Measurements from ENCODE around the gene RFXAP. TPM values are rescaled to one million over a fixed set of nuclear protein-coding genes. Genes with fewer than 3 reads are reported as not detected.

The RFXAP gene
- polyA plus RNA-seq, 1 donor from 2014 or later: 14.2 TPM

DNA sequence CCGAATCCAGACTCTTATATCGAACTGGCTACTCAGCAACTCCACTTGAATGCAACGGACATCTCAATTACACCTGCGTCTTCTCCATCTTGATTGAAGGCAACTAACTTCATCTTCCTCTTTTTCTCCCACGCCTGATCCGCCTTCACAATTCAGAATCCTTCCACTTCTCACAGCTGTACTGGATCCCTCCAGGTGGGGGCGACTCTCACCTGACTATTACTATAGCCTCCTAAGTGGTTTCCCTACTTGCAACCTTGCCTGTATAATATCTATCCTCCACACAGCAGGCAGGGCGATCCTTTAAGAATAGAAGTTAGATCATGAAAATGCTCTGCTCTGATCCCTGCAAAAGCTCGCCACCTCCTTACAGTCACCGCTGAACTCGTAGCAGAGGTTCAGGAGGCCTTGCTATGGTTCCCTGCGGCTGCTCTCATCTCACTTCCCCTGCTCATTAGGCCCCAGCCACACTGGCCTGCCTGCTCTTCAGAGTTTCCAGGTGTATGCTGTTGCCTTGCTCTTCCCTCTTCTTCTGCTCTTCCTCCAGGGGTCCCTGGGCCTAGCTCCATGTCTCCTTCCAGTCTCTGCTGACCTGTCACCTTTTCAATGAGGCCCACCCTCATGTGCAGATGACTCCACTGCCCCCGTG is 31.9 kb downstream of the RFXAP start:
- no peaks in the 10 kb centered on the region for H3K36me3 ChIP-seq (ENCODE audit: insufficient read depth, low read length)
- no peak overlapping the region for H3K4me2 ChIP-seq (ENCODE audit: low read length)
- H3F3A ChIP-seq (ENCODE audit: insufficient read depth, low read length, poor library complexity, severe bottlenecking): no peaks in the 10 kb centered on the region
- TF ChIP-seq POLR2AphosphoS5 (IDR thresholded peaks at IDR 0.05) (no peak), SMC3 (conservative IDR thresholded peaks at IDR 0.05; ENCODE audit: poor library complexity) (no peak), MXI1 (conservative IDR thresholded peaks at IDR 0.05; ENCODE audit: poor library complexity, severe bottlenecking) (no peak), EP300 (conservative IDR thresholded peaks at IDR 0.05; ENCODE audit: poor library complexity, severe bottlenecking) (no peak)
- no peaks in the 10 kb centered on the region for H3K27me3 ChIP-seq (ENCODE audit: insufficient read depth, low read depth, low read length)
- no peaks in the 10 kb centered on the region for H4K20me1 ChIP-seq (ENCODE audit: insufficient read depth)
- no peak overlapping the region for H2AFZ ChIP-seq (ENCODE audit: low read depth, low read length)
- H3K27ac ChIP-seq (ENCODE audit: low read length): no peak overlapping the region
- H3K9me3 ChIP-seq (ENCODE audit: low read length): no peaks in the 10 kb centered on the region
- H3K79me2 ChIP-seq (replicated peaks; ENCODE audit: insufficient read depth, low read length): no peaks in the 10 kb centered on the region
- H3K4me3 ChIP-seq (ENCODE audit: low read length): no peak overlapping the region
- no peaks in the 10 kb centered on the region for H3K9me2 ChIP-seq (ENCODE audit: insufficient read depth, low read length)
- H3K9ac ChIP-seq (ENCODE audit: low read length): no peak overlapping the region

DNA sequence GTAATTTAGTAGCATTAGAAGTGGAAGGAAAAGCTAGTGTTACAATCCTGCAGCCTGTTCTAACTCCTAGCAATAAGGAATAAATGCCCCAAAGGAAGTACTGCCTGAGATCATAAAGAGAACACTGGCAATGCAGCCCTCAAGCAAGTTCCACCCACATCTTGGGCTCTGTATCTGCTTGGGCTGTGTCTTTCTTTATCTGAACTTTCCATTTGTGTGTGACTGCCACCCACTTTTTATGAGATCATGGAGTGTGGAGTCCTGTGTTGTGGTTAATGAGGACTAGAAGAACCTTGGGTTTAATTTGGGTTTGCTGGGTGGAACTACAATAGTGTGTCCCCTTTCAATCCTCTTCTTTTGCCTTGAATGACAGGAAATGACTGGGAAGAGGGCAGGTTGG is 38.2 kb downstream of the RFXAP start:
- Histone ChIP-seq H3K4me3 (ENCODE audit: low read length) (no peak overlapping the region), H3K27ac (ENCODE audit: low read length) (no peak overlapping the region), H3K9me2 (ENCODE audit: insufficient read depth, low read length) (no peaks in the 10 kb centered on the region), H3K79me2 (replicated peaks; ENCODE audit: insufficient read depth, low read length) (no peaks in the 10 kb centered on the region), H2AFZ (ENCODE audit: low read depth, low read length) (no peak overlapping the region), H3K36me3 (ENCODE audit: insufficient read depth, low read length) (no peaks in the 10 kb centered on the region), H3F3A (ENCODE audit: insufficient read depth, low read length, poor library complexity, severe bottlenecking) (no peaks in the 10 kb centered on the region), H3K4me2 (ENCODE audit: low read length) (no peak overlapping the region), H3K9ac (ENCODE audit: low read length) (no peak overlapping the region), H3K9me3 (ENCODE audit: low read length) (no peaks in the 10 kb centered on the region), H4K20me1 (ENCODE audit: insufficient read depth) (no peaks in the 10 kb centered on the region), H3K27me3 (ENCODE audit: insufficient read depth, low read depth, low read length) (no peaks in the 10 kb centered on the region)
- TF ChIP-seq EP300 (conservative IDR thresholded peaks at IDR 0.05; ENCODE audit: poor library complexity, severe bottlenecking) (no peak), MXI1 (conservative IDR thresholded peaks at IDR 0.05; ENCODE audit: poor library complexity, severe bottlenecking) (no peak), RAD21 (conservative IDR thresholded peaks at IDR 0.05) (no peak), POLR2AphosphoS5 (IDR thresholded peaks at IDR 0.05) (no peak), TAF1 (IDR thresholded peaks at IDR 0.05; ENCODE audit: low read depth) (no peak), EZH2 (IDR thresholded peaks at IDR 0.05; ENCODE audit: borderline replicate concordance, insufficient read depth, low read length, poor library complexity, severe bottlenecking) (no peak), SMC3 (conservative IDR thresholded peaks at IDR 0.05; ENCODE audit: poor library complexity) (no peak)
- TF ChIP-seq, protein P1, sequence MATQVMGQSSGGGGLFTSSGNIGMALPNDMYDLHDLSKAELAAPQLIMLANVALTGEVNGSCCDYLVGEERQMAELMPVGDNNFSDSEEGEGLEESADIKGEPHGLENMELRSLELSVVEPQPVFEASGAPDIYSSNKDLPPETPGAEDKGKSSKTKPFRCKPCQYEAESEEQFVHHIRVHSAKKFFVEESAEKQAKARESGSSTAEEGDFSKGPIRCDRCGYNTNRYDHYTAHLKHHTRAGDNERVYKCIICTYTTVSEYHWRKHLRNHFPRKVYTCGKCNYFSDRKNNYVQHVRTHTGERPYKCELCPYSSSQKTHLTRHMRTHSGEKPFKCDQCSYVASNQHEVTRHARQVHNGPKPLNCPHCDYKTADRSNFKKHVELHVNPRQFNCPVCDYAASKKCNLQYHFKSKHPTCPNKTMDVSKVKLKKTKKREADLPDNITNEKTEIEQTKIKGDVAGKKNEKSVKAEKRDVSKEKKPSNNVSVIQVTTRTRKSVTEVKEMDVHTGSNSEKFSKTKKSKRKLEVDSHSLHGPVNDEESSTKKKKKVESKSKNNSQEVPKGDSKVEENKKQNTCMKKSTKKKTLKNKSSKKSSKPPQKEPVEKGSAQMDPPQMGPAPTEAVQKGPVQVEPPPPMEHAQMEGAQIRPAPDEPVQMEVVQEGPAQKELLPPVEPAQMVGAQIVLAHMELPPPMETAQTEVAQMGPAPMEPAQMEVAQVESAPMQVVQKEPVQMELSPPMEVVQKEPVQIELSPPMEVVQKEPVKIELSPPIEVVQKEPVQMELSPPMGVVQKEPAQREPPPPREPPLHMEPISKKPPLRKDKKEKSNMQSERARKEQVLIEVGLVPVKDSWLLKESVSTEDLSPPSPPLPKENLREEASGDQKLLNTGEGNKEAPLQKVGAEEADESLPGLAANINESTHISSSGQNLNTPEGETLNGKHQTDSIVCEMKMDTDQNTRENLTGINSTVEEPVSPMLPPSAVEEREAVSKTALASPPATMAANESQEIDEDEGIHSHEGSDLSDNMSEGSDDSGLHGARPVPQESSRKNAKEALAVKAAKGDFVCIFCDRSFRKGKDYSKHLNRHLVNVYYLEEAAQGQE (IDR thresholded peaks at IDR 0.05; ENCODE audit: borderline replicate concordance): no peak
- TF ChIP-seq, protein P2, sequence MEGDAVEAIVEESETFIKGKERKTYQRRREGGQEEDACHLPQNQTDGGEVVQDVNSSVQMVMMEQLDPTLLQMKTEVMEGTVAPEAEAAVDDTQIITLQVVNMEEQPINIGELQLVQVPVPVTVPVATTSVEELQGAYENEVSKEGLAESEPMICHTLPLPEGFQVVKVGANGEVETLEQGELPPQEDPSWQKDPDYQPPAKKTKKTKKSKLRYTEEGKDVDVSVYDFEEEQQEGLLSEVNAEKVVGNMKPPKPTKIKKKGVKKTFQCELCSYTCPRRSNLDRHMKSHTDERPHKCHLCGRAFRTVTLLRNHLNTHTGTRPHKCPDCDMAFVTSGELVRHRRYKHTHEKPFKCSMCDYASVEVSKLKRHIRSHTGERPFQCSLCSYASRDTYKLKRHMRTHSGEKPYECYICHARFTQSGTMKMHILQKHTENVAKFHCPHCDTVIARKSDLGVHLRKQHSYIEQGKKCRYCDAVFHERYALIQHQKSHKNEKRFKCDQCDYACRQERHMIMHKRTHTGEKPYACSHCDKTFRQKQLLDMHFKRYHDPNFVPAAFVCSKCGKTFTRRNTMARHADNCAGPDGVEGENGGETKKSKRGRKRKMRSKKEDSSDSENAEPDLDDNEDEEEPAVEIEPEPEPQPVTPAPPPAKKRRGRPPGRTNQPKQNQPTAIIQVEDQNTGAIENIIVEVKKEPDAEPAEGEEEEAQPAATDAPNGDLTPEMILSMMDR (IDR thresholded peaks at IDR 0.05; ENCODE audit: poor library complexity, severe bottlenecking): no peak
